ENCODE measurements around the gene ZXDB.
"Not testable (repeated sequence)": the region's sequence is repeated elsewhere in the genome, so short reads cannot be mapped to it uniquely, and the experiment has no call there.

The ZXDB gene

GRCh38 chrX:57596516-57596915 is 4.7 kb downstream of the ZXDB start:
- no peaks in the 10 kb centered on the region for H3F3A ChIP-seq (ENCODE audit: insufficient read depth, low read length)
- no peak overlapping the region for H3K4me2 ChIP-seq (ENCODE audit: low read depth, low read length)
- no peak for DNase-seq
- no peaks in the 10 kb centered on the region for H3K27me3 ChIP-seq (replicated peaks; ENCODE audit: insufficient read depth, low read length)
- TF ChIP-seq EZH2 (optimal IDR thresholded peaks at IDR 0.05; ENCODE audit: low read depth, low read length) (no peak), EZH2phosphoT487 (IDR thresholded peaks at IDR 0.05; ENCODE audit: low read length) (no peak)
- TF ChIP-seq, protein P1, sequence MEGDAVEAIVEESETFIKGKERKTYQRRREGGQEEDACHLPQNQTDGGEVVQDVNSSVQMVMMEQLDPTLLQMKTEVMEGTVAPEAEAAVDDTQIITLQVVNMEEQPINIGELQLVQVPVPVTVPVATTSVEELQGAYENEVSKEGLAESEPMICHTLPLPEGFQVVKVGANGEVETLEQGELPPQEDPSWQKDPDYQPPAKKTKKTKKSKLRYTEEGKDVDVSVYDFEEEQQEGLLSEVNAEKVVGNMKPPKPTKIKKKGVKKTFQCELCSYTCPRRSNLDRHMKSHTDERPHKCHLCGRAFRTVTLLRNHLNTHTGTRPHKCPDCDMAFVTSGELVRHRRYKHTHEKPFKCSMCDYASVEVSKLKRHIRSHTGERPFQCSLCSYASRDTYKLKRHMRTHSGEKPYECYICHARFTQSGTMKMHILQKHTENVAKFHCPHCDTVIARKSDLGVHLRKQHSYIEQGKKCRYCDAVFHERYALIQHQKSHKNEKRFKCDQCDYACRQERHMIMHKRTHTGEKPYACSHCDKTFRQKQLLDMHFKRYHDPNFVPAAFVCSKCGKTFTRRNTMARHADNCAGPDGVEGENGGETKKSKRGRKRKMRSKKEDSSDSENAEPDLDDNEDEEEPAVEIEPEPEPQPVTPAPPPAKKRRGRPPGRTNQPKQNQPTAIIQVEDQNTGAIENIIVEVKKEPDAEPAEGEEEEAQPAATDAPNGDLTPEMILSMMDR (IDR thresholded peaks at IDR 0.05; ENCODE audit: low read length) = no peak
- H3K27ac ChIP-seq (ENCODE audit: low read length) = no peak overlapping the region
- no peaks in the 10 kb centered on the region for H3K9me3 ChIP-seq (replicated peaks; ENCODE audit: insufficient read depth, low read length)
- no peaks in the 10 kb centered on the region for H3K9me2 ChIP-seq (replicated peaks; ENCODE audit: insufficient read depth, low read length)
- H3K4me3 ChIP-seq (ENCODE audit: low read length) = no peak overlapping the region
- H3K79me2 ChIP-seq (ENCODE audit: low read length) = no peaks in the 10 kb centered on the region
- H4K20me1 ChIP-seq (ENCODE audit: insufficient read depth, low read length) = no peaks in the 10 kb centered on the region
- H3K4me1 ChIP-seq (ENCODE audit: low read length) = no peaks in the 10 kb centered on the region
- no peak overlapping the region for H3K9ac ChIP-seq (ENCODE audit: low read length)
- H2AFZ ChIP-seq (ENCODE audit: low read length) = no peak overlapping the region
- H3K36me3 ChIP-seq (replicated peaks; ENCODE audit: insufficient read depth, low read length) = no peaks in the 10 kb centered on the region

- H3K4me3 ChIP-seq (ENCODE audit: low read length) = no peak overlapping the region
- no peaks in the 10 kb centered on the region for H3K79me2 ChIP-seq (ENCODE audit: low read length)
- no peak for DNase-seq
- H3K4me2 ChIP-seq (ENCODE audit: low read depth, low read length) = no peak overlapping the region
- no peaks in the 10 kb centered on the region for H4K20me1 ChIP-seq (ENCODE audit: insufficient read depth, low read length)
- TF ChIP-seq EZH2phosphoT487 (IDR thresholded peaks at IDR 0.05; ENCODE audit: low read length) (no peak), EZH2 (optimal IDR thresholded peaks at IDR 0.05; ENCODE audit: low read depth, low read length) (no peak)
- TF ChIP-seq, protein P1 (IDR thresholded peaks at IDR 0.05; ENCODE audit: low read length) = no peak
- H3K9me2 ChIP-seq (replicated peaks; ENCODE audit: insufficient read depth, low read length) = no peaks in the 10 kb centered on the region
- H3K9me3 ChIP-seq (replicated peaks; ENCODE audit: insufficient read depth, low read length) = no peaks in the 10 kb centered on the region
- H3K4me1 ChIP-seq (ENCODE audit: low read length) = no peaks in the 10 kb centered on the region
- no peaks in the 10 kb centered on the region for H3K27me3 ChIP-seq (replicated peaks; ENCODE audit: insufficient read depth, low read length)
- no peak overlapping the region for H2AFZ ChIP-seq (ENCODE audit: low read length)
- no peak overlapping the region for H3K9ac ChIP-seq (ENCODE audit: low read length)
- no peak overlapping the region for H3K27ac ChIP-seq (ENCODE audit: low read length)
- H3F3A ChIP-seq (ENCODE audit: insufficient read depth, low read length) = no peaks in the 10 kb centered on the region
- no peaks in the 10 kb centered on the region for H3K36me3 ChIP-seq (replicated peaks; ENCODE audit: insufficient read depth, low read length)
Measured at GRCh38 chrX:57607295-57608187, 15.7 kb downstream of the ZXDB start.

DNA sequence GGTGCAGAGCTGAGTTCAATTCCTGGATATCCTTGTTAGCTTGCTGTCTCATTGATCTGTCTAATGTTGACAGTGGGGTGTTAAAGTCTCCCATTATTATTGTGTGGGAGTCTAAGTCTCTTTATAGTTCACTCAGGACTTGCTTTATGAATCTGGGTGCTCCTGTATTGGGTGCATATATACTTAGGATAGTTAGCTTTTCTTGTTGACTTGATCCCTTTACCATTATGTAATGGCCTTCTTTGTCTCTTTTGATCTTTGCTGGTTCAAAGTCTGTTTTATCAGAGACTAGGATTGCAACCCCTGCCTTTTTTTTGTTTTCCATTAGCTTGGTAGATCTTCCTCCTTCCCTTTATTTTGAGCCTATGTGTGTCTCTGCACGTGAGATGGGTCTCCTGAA is 21.5 kb downstream of the ZXDB start:
- H4K20me1 ChIP-seq (ENCODE audit: insufficient read depth, low read length); H3K4me2 ChIP-seq (ENCODE audit: low read depth, low read length); H3K9me2 ChIP-seq (replicated peaks; ENCODE audit: insufficient read depth, low read length); H2AFZ ChIP-seq (ENCODE audit: low read length); H3K4me3 ChIP-seq (ENCODE audit: low read length); DNase-seq; H3K9me3 ChIP-seq (replicated peaks; ENCODE audit: insufficient read depth, low read length); H3K36me3 ChIP-seq (replicated peaks; ENCODE audit: insufficient read depth, low read length); H3F3A ChIP-seq (ENCODE audit: insufficient read depth, low read length); H3K27ac ChIP-seq (ENCODE audit: low read length); H3K4me1 ChIP-seq (ENCODE audit: low read length); H3K27me3 ChIP-seq (replicated peaks; ENCODE audit: insufficient read depth, low read length); H3K79me2 ChIP-seq (ENCODE audit: low read length); H3K9ac ChIP-seq (ENCODE audit: low read length): not testable (repeated sequence)

DNA sequence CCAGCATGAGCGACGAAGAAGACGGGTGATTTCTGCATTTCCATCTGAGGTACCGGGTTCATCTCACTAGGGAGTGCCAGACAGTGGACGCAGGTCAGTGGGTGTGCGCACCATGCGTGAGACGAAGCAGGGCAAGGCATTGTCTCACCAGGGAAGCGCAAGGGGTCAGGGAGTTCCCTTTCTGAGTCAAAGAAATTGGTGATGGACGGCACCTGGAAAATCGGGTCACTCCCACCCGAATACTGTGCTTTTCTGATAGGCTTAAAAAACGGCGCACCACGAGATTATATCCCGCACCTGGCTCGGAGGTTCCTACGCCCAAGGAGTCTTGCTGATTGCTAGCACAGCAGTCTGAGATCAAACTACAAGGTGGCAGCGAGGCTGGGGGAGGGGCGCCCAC is 37.6 kb downstream of the ZXDB start:
- not testable (repeated sequence) for H3K4me1 ChIP-seq (ENCODE audit: low read length); H3K9me2 ChIP-seq (replicated peaks; ENCODE audit: insufficient read depth, low read length); H3K79me2 ChIP-seq (ENCODE audit: low read length); H3K9me3 ChIP-seq (replicated peaks; ENCODE audit: insufficient read depth, low read length); H3K27me3 ChIP-seq (replicated peaks; ENCODE audit: insufficient read depth, low read length); H3F3A ChIP-seq (ENCODE audit: insufficient read depth, low read length); H3K4me2 ChIP-seq (ENCODE audit: low read depth, low read length); H3K27ac ChIP-seq (ENCODE audit: low read length); H4K20me1 ChIP-seq (ENCODE audit: insufficient read depth, low read length); H3K4me3 ChIP-seq (ENCODE audit: low read length); DNase-seq; H3K36me3 ChIP-seq (replicated peaks; ENCODE audit: insufficient read depth, low read length); H3K9ac ChIP-seq (ENCODE audit: low read length); H2AFZ ChIP-seq (ENCODE audit: low read length)

Measured in MM.1S (cell line).